Measurements from ENCODE around the gene RHOBTB1.

Gene RHOBTB1

DNA sequence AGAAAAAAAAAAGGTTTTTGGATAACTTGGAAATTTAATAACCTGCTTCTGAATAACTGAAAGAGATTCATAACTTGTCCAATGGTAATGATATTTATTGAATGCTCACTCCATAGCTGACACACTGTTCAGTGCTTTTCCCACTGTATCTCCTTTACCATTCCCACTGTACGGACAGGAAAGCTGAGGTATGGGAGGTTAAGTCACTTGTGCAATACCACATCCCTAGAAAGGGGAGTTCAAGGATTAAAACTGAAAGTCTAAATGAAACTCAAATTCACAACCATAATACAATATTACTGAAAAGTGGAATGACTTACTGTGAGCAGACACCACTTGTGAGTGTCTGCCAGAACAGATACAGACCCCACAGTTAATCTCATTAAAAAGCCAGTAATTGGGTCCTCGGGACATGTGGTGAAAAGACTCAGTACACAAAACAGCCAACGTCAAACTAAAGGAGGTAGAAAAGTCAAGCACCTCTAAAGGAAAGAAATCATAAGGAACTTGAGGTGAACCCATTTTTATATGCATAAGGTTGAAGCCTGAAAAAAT is 13.8 kb upstream of the RHOBTB1 start:
- TF ChIP-seq, protein P1, sequence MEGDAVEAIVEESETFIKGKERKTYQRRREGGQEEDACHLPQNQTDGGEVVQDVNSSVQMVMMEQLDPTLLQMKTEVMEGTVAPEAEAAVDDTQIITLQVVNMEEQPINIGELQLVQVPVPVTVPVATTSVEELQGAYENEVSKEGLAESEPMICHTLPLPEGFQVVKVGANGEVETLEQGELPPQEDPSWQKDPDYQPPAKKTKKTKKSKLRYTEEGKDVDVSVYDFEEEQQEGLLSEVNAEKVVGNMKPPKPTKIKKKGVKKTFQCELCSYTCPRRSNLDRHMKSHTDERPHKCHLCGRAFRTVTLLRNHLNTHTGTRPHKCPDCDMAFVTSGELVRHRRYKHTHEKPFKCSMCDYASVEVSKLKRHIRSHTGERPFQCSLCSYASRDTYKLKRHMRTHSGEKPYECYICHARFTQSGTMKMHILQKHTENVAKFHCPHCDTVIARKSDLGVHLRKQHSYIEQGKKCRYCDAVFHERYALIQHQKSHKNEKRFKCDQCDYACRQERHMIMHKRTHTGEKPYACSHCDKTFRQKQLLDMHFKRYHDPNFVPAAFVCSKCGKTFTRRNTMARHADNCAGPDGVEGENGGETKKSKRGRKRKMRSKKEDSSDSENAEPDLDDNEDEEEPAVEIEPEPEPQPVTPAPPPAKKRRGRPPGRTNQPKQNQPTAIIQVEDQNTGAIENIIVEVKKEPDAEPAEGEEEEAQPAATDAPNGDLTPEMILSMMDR (IDR thresholded peaks at IDR 0.05; ENCODE audit: low read depth, low read length), result no peak
- peak; percentile 27 for DNase-seq
- no peaks in the 10 kb centered on the region for H3K36me3 ChIP-seq
- H3K4me3 ChIP-seq (ENCODE audit: low read depth, low read length), result peak overlapping the region; percentile 21
- no peaks in the 10 kb centered on the region for H3K9me3 ChIP-seq
- H3K4me1 ChIP-seq, result peaks cover 17% of the 10 kb centered on the region; the same call in 1 of the 2 replicates
- H3K27me3 ChIP-seq, result no peaks in the 10 kb centered on the region

DNA sequence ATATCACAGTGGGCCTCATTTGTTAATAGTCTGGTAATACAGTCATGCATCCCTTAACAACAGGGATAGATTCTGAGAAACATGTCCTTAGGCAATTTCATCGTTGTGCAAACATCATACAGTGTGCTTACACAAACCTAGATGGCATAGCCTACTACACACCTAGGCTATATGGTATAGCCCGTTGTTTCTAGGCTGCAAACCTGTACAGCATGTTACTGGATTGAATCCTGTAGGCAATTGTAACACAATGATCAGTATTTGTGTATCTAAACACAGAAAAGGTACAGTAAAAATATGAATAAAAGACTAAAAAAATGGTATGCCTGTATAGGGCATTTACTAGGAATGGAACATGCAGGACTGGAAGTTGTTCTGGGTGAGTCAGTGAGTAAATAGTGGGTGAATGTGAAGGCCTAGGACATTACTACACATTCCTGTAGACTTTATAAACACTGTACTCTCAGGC is 12.0 kb upstream of the RHOBTB1 start:
- no peaks in the 10 kb centered on the region for H3K9me3 ChIP-seq
- H3K36me3 ChIP-seq, result no peaks in the 10 kb centered on the region
- TF ChIP-seq, protein P1 (IDR thresholded peaks at IDR 0.05; ENCODE audit: low read depth, low read length), result no peak
- no peak for DNase-seq
- no peak overlapping the region for H3K4me3 ChIP-seq (ENCODE audit: low read depth, low read length)
- no peaks in the 10 kb centered on the region for H3K27me3 ChIP-seq
- H3K4me1 ChIP-seq, result peaks cover 17% of the 10 kb centered on the region; the same call in 1 of the 2 replicates

DNA sequence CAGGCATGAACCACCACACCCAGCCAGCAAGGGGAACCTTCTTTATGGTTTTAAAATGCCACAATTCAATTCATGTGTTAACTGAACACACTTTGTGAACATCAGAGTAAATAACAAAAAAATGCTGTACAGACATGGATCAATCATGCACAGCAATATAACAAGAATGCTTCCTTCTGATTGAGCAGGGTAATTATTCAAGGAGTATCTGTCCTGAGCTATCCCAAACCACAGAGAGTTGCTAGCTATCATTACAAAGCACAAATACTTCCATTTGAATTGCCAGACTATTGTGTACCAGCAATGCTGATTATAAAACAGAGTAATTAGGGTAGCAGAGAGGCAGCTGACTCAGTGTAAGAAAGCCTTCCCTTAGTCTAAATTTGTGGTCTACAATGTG is 11.3 kb upstream of the RHOBTB1 start:
- H3K36me3 ChIP-seq, result no peaks in the 10 kb centered on the region
- TF ChIP-seq, protein P1 (IDR thresholded peaks at IDR 0.05; ENCODE audit: low read depth, low read length), result no peak
- no peaks in the 10 kb centered on the region for H3K27me3 ChIP-seq
- no peaks in the 10 kb centered on the region for H3K9me3 ChIP-seq
- no peak for DNase-seq
- no peak overlapping the region for H3K4me3 ChIP-seq (ENCODE audit: low read depth, low read length)
- H3K4me1 ChIP-seq, result peaks cover 17% of the 10 kb centered on the region; the same call in 1 of the 2 replicates

DNA sequence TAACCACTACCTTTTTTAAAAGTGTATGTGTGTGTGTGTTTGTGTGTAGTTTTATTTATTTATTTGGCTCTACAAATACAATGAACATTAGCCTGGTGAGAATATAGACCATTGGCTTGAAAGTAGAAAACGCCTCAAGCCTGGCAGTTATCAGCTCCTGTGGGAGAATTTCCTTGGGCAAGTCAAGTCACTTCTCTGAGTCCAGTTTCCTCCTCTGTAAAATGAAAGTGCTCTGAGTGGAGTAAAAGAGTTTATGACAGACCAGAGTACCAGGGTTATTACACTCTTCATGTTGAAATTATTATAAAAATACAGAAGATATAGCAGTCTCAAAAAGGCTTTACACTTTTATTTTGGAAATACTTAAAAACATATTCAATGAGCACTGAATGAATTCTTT is 10.1 kb upstream of the RHOBTB1 start:
- no peaks in the 10 kb centered on the region for H3K27me3 ChIP-seq
- no peak overlapping the region for H3K4me3 ChIP-seq (ENCODE audit: low read depth, low read length)
- TF ChIP-seq, protein P1 (IDR thresholded peaks at IDR 0.05; ENCODE audit: low read depth, low read length), result no peak
- no peaks in the 10 kb centered on the region for H3K9me3 ChIP-seq
- no peak for DNase-seq
- no peaks in the 10 kb centered on the region for H3K36me3 ChIP-seq
- H3K4me1 ChIP-seq, result peaks cover 17% of the 10 kb centered on the region; the same call in 1 of the 2 replicates

DNA sequence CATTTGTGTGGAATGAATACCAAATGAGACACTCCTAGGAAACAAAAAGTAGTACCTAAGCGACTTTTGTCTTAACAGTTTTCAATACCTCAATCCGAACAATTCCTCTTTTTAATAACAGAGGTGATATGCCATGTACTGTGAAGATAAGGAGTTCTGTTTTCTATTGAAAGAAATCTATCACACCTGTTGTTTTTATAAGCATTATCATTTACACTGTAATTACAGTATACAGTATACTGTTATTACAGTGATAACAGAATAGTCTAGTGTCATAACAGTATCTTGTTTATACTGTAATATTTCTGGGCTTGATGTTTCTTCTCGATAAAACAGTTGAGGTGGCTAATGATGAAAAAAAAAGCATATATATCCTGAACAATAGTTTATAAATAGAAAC is 9.4 kb upstream of the RHOBTB1 start:
- Histone ChIP-seq H3K9me3 (no peaks in the 10 kb centered on the region), H3K4me3 (ENCODE audit: low read depth, low read length) (no peak overlapping the region), H3K4me1 (peaks cover 15% of the 10 kb centered on the region; the same call in 1 of the 2 replicates), H3K36me3 (no peaks in the 10 kb centered on the region), H3K27me3 (no peaks in the 10 kb centered on the region)
- DNase-seq, result no peak
- TF ChIP-seq, protein P1 (IDR thresholded peaks at IDR 0.05; ENCODE audit: low read depth, low read length), result no peak

DNA sequence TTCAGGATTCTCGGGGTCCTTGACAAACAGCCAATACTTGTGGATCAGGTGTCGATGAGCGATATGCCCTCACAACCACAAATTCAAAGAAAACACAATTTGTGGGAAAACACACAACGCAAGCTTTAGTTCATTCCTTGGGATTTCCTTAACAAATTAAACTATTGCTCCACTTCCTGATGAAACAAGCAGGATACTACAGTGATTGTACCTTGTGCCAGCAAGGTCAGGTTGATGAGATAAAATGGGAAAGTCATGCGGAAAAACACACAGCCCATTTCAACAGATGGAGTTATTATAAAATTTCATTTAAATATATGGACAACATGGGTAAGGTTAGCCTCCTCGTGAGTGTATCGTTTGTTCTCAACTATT is 8.8 kb upstream of the RHOBTB1 start:
- H3K9me3 ChIP-seq, result no peaks in the 10 kb centered on the region
- DNase-seq, result no peak
- H3K4me3 ChIP-seq (ENCODE audit: low read depth, low read length), result no peak overlapping the region
- TF ChIP-seq, protein P1 (IDR thresholded peaks at IDR 0.05; ENCODE audit: low read depth, low read length), result no peak
- H3K4me1 ChIP-seq, result peaks cover 9% of the 10 kb centered on the region; the same call in 1 of the 2 replicates
- no peaks in the 10 kb centered on the region for H3K36me3 ChIP-seq
- no peaks in the 10 kb centered on the region for H3K27me3 ChIP-seq

All from BE2C (cell line).